Endothelial cell of umbilical vein (primary cell): ENCODE measurements around the gene SLC43A1.

ENCODE experiments used
- CTCF ChIP-seq, 2 donors: IDR thresholded peaks; 1 replicate in 1 of 2; 2 replicates in 1 of 2; pipeline ENCODE4 v1.5.1; 2011; ENCODE audit warnings: low read length in 2 of 2, mild to moderate bottlenecking in 2 of 2, moderate library complexity in 2 of 2, control low read depth in 1 of 2, inconsistent platforms in 1 of 2, low read depth in 1 of 2; ENCODE audit not compliant: insufficient read depth in 1 of 2; ENCODE audit errors: extremely low read depth in 1 of 2
- GATA2 ChIP-seq: IDR thresholded peaks from 2 replicates; pipeline ENCODE4 v1.7.0; 2011; ENCODE audit warnings: low read depth, mild to moderate bottlenecking, moderate library complexity, mixed read lengths, low read length; ENCODE audit not compliant: insufficient read length, insufficient read depth
- MAX ChIP-seq: IDR thresholded peaks from 2 replicates; pipeline ENCODE4 v1.6.1; 2011; ENCODE audit not compliant: insufficient read depth, insufficient read length
- MYC ChIP-seq: IDR thresholded peaks from one replicate; pipeline ENCODE4 v1.6.1; 2011; ENCODE audit warnings: mild to moderate bottlenecking, low read depth, low read length
- POLR2A ChIP-seq: IDR thresholded peaks from 2 replicates; pipeline ENCODE4 v1.6.1; 2012; ENCODE audit warnings: low read depth, mild to moderate bottlenecking, control low read depth, low read length
- POLR2AphosphoS5 ChIP-seq: IDR thresholded peaks from 2 replicates; pipeline ENCODE4 v1.6.1; 2012; ENCODE audit warnings: low read depth, mild to moderate bottlenecking, control low read depth, low read length, moderate library complexity; ENCODE audit not compliant: insufficient read depth

DNA sequence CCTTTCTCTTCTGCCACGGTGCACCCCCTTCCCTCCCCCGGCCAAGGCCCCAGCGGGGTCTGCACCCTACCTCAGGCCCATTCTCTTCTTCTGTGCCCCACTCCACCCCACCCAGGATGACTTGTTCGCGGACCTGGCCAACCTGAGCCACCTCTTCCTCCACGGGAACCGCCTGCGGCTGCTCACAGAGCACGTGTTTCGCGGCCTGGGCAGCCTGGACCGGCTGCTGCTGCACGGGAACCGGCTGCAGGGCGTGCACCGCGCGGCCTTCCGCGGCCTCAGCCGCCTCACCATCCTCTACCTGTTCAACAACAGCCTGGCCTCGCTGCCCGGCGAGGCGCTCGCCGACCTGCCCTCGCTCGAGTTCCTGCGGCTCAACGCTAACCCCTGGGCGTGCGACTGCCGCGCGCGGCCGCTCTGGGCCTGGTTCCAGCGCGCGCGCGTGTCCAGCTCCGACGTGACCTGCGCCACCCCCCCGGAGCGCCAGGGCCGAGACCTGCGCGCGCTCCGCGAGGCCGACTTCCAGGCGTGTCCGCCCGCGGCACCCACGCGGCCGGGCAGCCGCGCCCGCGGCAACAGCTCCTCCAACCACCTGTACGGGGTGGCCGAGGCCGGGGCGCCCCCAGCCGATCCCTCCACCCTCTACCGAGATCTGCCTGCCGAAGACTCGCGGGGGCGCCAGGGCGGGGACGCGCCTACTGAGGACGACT is 39.3 kb downstream of the SLC43A1 start:
- no peak for TF ChIP-seq POLR2AphosphoS5
- no peak for TF ChIP-seq CTCF (IDR thresholded peaks at IDR 0.05; ENCODE audit: extremely low read depth in 1 of 2, insufficient read depth in 1 of 2, low read depth in 1 of 2, low read length in 2 of 2)
- peak; percentile 48 for TF ChIP-seq MAX
- no peak for TF ChIP-seq MYC
- TF ChIP-seq POLR2A: no peak
- TF ChIP-seq GATA2: no peak
